ENCODE data around the gene KCNK15. TPM values are rescaled to one million over a fixed set of nuclear protein-coding genes. Genes with fewer than 3 reads are reported as not detected.
A peak's percentile ranks its signal among the peaks of the same experiment; 100 is the strongest.

Gene KCNK15
- total RNA-seq, 1 donor from 2014 or later: not detected

DNA sequence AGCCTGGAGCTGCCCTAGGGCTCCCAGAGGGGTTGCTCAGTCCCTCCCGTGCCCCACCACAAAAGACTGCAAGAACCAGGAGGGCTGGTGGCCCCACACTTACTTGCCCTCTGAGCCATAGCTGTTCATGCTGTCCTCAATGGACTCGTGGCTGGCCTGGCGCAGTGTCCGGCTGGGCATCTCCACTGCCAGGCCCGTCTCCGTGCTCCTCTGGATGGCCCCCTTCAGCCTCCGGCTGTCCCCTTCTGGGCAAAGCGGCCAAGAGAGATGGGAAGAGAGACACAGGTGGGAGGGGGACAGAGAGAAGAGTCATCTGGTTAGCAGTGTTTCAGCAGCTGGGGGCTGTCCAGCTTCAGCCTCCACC, 25.5 kb downstream of the KCNK15 start:
- Mint-ChIP-seq H3K4me1 (no peaks in the 10 kb centered on the region), H3K36me3 (ENCODE audit: low read depth) (no peaks in the 10 kb centered on the region), H3K27ac (ENCODE audit: unreplicated experiment) (no peak overlapping the region), H3K9me3 (no peaks in the 10 kb centered on the region), H3K4me3 (no peak overlapping the region), H3K27me3 (ENCODE audit: low read depth) (peaks cover 20% of the 10 kb centered on the region)
- TF ChIP-seq, protein P1, sequence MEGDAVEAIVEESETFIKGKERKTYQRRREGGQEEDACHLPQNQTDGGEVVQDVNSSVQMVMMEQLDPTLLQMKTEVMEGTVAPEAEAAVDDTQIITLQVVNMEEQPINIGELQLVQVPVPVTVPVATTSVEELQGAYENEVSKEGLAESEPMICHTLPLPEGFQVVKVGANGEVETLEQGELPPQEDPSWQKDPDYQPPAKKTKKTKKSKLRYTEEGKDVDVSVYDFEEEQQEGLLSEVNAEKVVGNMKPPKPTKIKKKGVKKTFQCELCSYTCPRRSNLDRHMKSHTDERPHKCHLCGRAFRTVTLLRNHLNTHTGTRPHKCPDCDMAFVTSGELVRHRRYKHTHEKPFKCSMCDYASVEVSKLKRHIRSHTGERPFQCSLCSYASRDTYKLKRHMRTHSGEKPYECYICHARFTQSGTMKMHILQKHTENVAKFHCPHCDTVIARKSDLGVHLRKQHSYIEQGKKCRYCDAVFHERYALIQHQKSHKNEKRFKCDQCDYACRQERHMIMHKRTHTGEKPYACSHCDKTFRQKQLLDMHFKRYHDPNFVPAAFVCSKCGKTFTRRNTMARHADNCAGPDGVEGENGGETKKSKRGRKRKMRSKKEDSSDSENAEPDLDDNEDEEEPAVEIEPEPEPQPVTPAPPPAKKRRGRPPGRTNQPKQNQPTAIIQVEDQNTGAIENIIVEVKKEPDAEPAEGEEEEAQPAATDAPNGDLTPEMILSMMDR (conservative IDR thresholded peaks at IDR 0.05): no peak
- no peak for DNase-seq (ENCODE audit: low read depth, low spot score)

GRCh38 chr20:44772636-44773035, 27.0 kb downstream of the KCNK15 start:
- Mint-ChIP-seq H3K9me3 (no peaks in the 10 kb centered on the region), H3K4me1 (no peaks in the 10 kb centered on the region), H3K27me3 (ENCODE audit: low read depth) (peaks cover 20% of the 10 kb centered on the region), H3K36me3 (ENCODE audit: low read depth) (no peaks in the 10 kb centered on the region), H3K4me3 (no peak overlapping the region), H3K27ac (ENCODE audit: unreplicated experiment) (no peak overlapping the region)
- TF ChIP-seq, protein P1 (conservative IDR thresholded peaks at IDR 0.05): no peak
- no peak for DNase-seq (ENCODE audit: low read depth, low spot score)

GRCh38 chr20:44773070-44773829, 27.6 kb downstream of the KCNK15 start:
- Mint-ChIP-seq H3K4me1 (no peaks in the 10 kb centered on the region), H3K36me3 (ENCODE audit: low read depth) (no peaks in the 10 kb centered on the region), H3K9me3 (no peaks in the 10 kb centered on the region), H3K4me3 (no peak overlapping the region), H3K27me3 (ENCODE audit: low read depth) (peaks cover 20% of the 10 kb centered on the region), H3K27ac (ENCODE audit: unreplicated experiment) (no peak overlapping the region)
- TF ChIP-seq, protein P1 (conservative IDR thresholded peaks at IDR 0.05): no peak
- DNase-seq (ENCODE audit: low read depth, low spot score): no peak

DNA sequence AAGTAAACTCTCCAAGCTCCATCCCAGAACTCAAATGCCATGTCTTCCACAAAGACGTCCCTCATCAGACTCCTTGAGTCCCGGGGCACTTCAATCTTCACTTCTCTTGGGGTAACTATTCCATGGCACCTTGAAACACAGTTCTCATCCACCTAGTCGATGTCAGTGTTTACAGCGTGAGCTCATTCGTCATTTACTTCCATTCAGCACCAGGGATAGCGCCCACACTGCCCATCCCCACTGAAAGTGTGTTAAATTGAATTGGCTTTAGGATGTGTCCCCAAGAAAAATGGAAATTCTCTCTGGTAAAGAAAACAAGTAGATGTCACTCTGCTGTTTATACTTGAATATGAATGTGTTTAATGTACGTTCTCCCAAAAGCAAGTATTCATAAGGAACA, 31.3 kb downstream of the KCNK15 start:
- H3K27me3 Mint-ChIP-seq (ENCODE audit: low read depth): peaks cover 22% of the 10 kb centered on the region
- TF ChIP-seq, protein P1 (conservative IDR thresholded peaks at IDR 0.05): no peak
- H3K4me3 Mint-ChIP-seq: no peak overlapping the region
- H3K27ac Mint-ChIP-seq (ENCODE audit: unreplicated experiment): no peak overlapping the region
- no peaks in the 10 kb centered on the region for H3K9me3 Mint-ChIP-seq
- no peaks in the 10 kb centered on the region for H3K4me1 Mint-ChIP-seq
- no peaks in the 10 kb centered on the region for H3K36me3 Mint-ChIP-seq (ENCODE audit: low read depth)
- peak; percentile 41 for DNase-seq (ENCODE audit: low read depth, low spot score)

- DNase-seq (ENCODE audit: low read depth, low spot score): peak; percentile 71
- no peak overlapping the region for H3K4me3 Mint-ChIP-seq
- H3K27me3 Mint-ChIP-seq (ENCODE audit: low read depth): peaks cover 28% of the 10 kb centered on the region
- H3K27ac Mint-ChIP-seq (ENCODE audit: unreplicated experiment): no peak overlapping the region
- no peaks in the 10 kb centered on the region for H3K4me1 Mint-ChIP-seq
- H3K9me3 Mint-ChIP-seq: no peaks in the 10 kb centered on the region
- no peaks in the 10 kb centered on the region for H3K36me3 Mint-ChIP-seq (ENCODE audit: low read depth)
- TF ChIP-seq, protein P1 (conservative IDR thresholded peaks at IDR 0.05): no peak
Observed at GRCh38 chr20:44780226-44780625, 34.6 kb downstream of the KCNK15 start.
